SK-N-SH (cell line): Measurements from ENCODE around the gene SMARCA4. TPM values are rescaled to one million over a fixed set of nuclear protein-coding genes. Genes with fewer than 3 reads are reported as not detected.

Source experiments
- CTCF ChIA-PET: fragments of 300-600, 350-600 bp; formaldehyde crosslinking; extraction: SDS; loops from one replicate; lab custom pipeline; 2021; lab: Yijun Ruan, JAX
- POLR2A ChIA-PET: fragments of 350-600 bp; sonication (Branson Sonifier 250); formaldehyde crosslinking; extraction: SDS; loops from one replicate; lab custom pipeline; 2020; ENCODE audit warnings: antibody characterized with exemption, inconsistent platforms; lab: Yijun Ruan, JAX
- DNase-seq: peaks from one replicate; pipeline ENCODE4 v3.0.0; 2012
- H2AFZ ChIP-seq: fragments of 200-600 bp; sonication (generic); 2 replicates; pipeline ENCODE4 v1.8.1; 2016; ENCODE audit warnings: antibody characterized with exemption, mild to moderate bottlenecking, low read depth
- H3F3A ChIP-seq: fragments of 200-600 bp; sonication (generic); replicated peaks from 2 replicates; pipeline ENCODE3; 2016; ENCODE audit warnings: antibody characterized with exemption, mild to moderate bottlenecking; ENCODE audit not compliant: insufficient read depth
- H3K27ac ChIP-seq, 2 experiments: fragments of 200-500 bp in 1 of 2; fragments of 200-600 bp in 1 of 2; sonication (Bioruptor generic) in 1 of 2; sonication (generic), shearing (Covaris generic) in 1 of 2; 2 replicates each; pipeline versions ENCODE4 v1.5.1 to v1.6.1; 2014 to 2016; ENCODE audit warnings: low read depth in 2 of 2, inconsistent platforms in 1 of 2, low read length in 1 of 2, mild to moderate bottlenecking in 1 of 2, mixed read lengths in 1 of 2
- H3K27me3 ChIP-seq: fragments of 200-600 bp; sonication (generic), shearing (Covaris generic); 2 replicates; pipeline ENCODE4 v1.6.1; 2016; ENCODE audit warnings: mixed run types; ENCODE audit not compliant: insufficient read depth
- H3K36me3 ChIP-seq, 2 experiments: fragments of 200-500 bp in 1 of 2; fragments of 200-600 bp in 1 of 2; sonication (Bioruptor generic) in 1 of 2; sonication (generic) in 1 of 2; replicated peaks in 1 of 2; 2 replicates each; pipeline versions ENCODE3 to v1.5.1; 2014 to 2016; ENCODE audit warnings: low read length in 1 of 2, mild to moderate bottlenecking in 1 of 2; ENCODE audit not compliant: insufficient read depth in 2 of 2, control insufficient read depth in 1 of 2
- H3K4me1 ChIP-seq, 2 experiments: fragments of 200-500 bp in 1 of 2; fragments of 200-600 bp in 1 of 2; sonication (Bioruptor generic) in 1 of 2; sonication (generic), shearing (Covaris generic) in 1 of 2; 2 replicates each; pipeline versions ENCODE4 v1.5.1 to v1.6.1; 2014 to 2016; ENCODE audit warnings: low read depth in 1 of 2, low read length in 1 of 2, mixed run types in 1 of 2; ENCODE audit not compliant: insufficient read depth in 2 of 2, control insufficient read depth in 1 of 2
- H3K4me2 ChIP-seq: fragments of 200-600 bp; sonication (generic), shearing (Covaris generic); 2 replicates; pipeline ENCODE4 v1.6.1; 2017; ENCODE audit warnings: mixed run types
- H3K4me3 ChIP-seq, 2 experiments: fragments of 200-500 bp in 1 of 2; fragments of 200-600 bp in 1 of 2; sonication (Bioruptor generic) in 1 of 2; sonication (generic), shearing (Covaris generic) in 1 of 2; 2 replicates each; pipeline versions ENCODE4 v1.5.1 to v1.8.1; 2014 to 2016; ENCODE audit warnings: low read depth in 2 of 2, inconsistent platforms in 1 of 2, low read length in 1 of 2, mild to moderate bottlenecking in 1 of 2, mixed read lengths in 1 of 2, moderate library complexity in 1 of 2
- H3K79me2 ChIP-seq: fragments of 200-600 bp; sonication (generic); 2 replicates; pipeline ENCODE4 v1.8.1; 2017; ENCODE audit warnings: mild to moderate bottlenecking; ENCODE audit not compliant: insufficient read depth
- H3K9ac ChIP-seq: fragments of 200-600 bp; sonication (generic); 2 replicates; pipeline ENCODE4 v1.6.1; 2017; ENCODE audit warnings: mixed run types
- H3K9me2 ChIP-seq: fragments of 200-600 bp; sonication (generic); 2 replicates; pipeline ENCODE4 v1.6.1; 2017; ENCODE audit warnings: mixed run types
- H3K9me3 ChIP-seq: fragments of 200-600 bp; sonication (generic); 2 replicates; pipeline ENCODE4 v1.6.1; 2017; ENCODE audit warnings: mixed run types, mild to moderate bottlenecking, moderate library complexity
- H4K20me1 ChIP-seq: fragments of 200-600 bp; sonication (generic); 2 replicates; pipeline ENCODE4 v1.6.1; 2017; ENCODE audit warnings: mild to moderate bottlenecking, mixed run types; ENCODE audit not compliant: insufficient read depth
- FOSL2 ChIP-seq: IDR thresholded peaks from 2 replicates; pipeline ENCODE4 v1.4.0; 2012; ENCODE audit warnings: low read depth, mild to moderate bottlenecking, moderate library complexity, borderline replicate concordance
- JUND ChIP-seq: IDR thresholded peaks from 2 replicates; pipeline ENCODE4 v1.4.0; 2012
- MEF2A ChIP-seq: IDR thresholded peaks from 2 replicates; pipeline ENCODE4 v1.4.0; 2012; ENCODE audit warnings: low read depth, borderline replicate concordance
- MXI1 ChIP-seq: IDR thresholded peaks from 2 replicates; pipeline ENCODE4 v1.6.1; 2012; ENCODE audit warnings: mild to moderate bottlenecking, low read depth, low read length, improper control_type of control experiment
- NFIC ChIP-seq: IDR thresholded peaks from 2 replicates; pipeline ENCODE4 v1.4.0; 2012; ENCODE audit warnings: borderline replicate concordance
- RCOR1 ChIP-seq: fragments of 150-350 bp; IDR thresholded peaks from 2 replicates; pipeline ENCODE4 v1.6.1; 2017; ENCODE audit warnings: antibody characterized with exemption, low read length
- REST ChIP-seq: IDR thresholded peaks from 2 replicates; pipeline ENCODE4 v1.6.1; 2012; ENCODE audit warnings: mild to moderate bottlenecking, low read depth, low read length, moderate library complexity
- RXRA ChIP-seq: IDR thresholded peaks from 2 replicates; pipeline ENCODE4 v1.4.0; 2012; ENCODE audit warnings: low read depth, mild to moderate bottlenecking, borderline replicate concordance
- TAF1 ChIP-seq: IDR thresholded peaks from 2 replicates; pipeline ENCODE4 v1.6.1; 2012; ENCODE audit warnings: low read depth, mild to moderate bottlenecking, low read length, moderate library complexity, borderline replicate concordance
- TEAD4 ChIP-seq: IDR thresholded peaks from 2 replicates; pipeline ENCODE4 v1.4.0; 2012; ENCODE audit warnings: mild to moderate bottlenecking, borderline replicate concordance; ENCODE audit not compliant: insufficient read depth
- USF1 ChIP-seq: IDR thresholded peaks from 2 replicates; pipeline ENCODE4 v1.4.0; 2012; ENCODE audit warnings: low read depth, borderline replicate concordance
- USF2 ChIP-seq: fragments of 150-350 bp; IDR thresholded peaks from 2 replicates; pipeline ENCODE4 v1.6.1; 2017; ENCODE audit warnings: antibody characterized with exemption, low read length, low read depth, borderline replicate concordance
- WGBS: methylation state at CpG from one replicate; pipeline ENCODE4 v1.1.6; 2017; ENCODE audit warnings: low lambda C conversion rate; 5-methylcytosine and 5-hydroxymethylcytosine counted together
- polyA plus RNA-seq, 3 experiments: library from polyadenylated mRNA; depleted of rRNA; stranded (reverse); fragments of >200 nt; gene quantifications; 2 replicates each; pipeline ENCODE4 v1.2.3, GENCODE V29; 2012
- TF ChIP-seq, protein P1 (sequence below): fragments of 150-350 bp; IDR thresholded peaks from 2 replicates; pipeline ENCODE4 v1.6.1; 2016; ENCODE audit warnings: mild to moderate bottlenecking, low read depth, low read length
- TF ChIP-seq, protein P2 (sequence below): IDR thresholded peaks from 2 replicates; pipeline ENCODE4; 2012
- TF ChIP-seq, protein P3 (sequence below): IDR thresholded peaks from 2 replicates; pipeline ENCODE4 v1.4.0; 2012; ENCODE audit warnings: low read depth

The SMARCA4 gene
- polyA plus RNA-seq, 1 of the 3 experiments (the other 2 are of a cell fraction): 90.7 TPM

- Histone ChIP-seq H3K9me2 (no peaks in the 10 kb centered on the region), H3K36me3 (peaks cover 49 to 58% of the 10 kb centered on the region in 2 experiments), H3K27me3 (no peaks in the 10 kb centered on the region), H3K79me2 (no peaks in the 10 kb centered on the region), H2AFZ (no peak overlapping the region), H3K9me3 (no peaks in the 10 kb centered on the region), H3K9ac (no peak overlapping the region), H3K27ac (no peak overlapping the region)
- 90% methylated on average over 7 of the region's 9 CpGs for WGBS
- CTCF ChIA-PET: interaction anchor here (2.7 kb wide), 1 partner anchor 25 kb away, joined by 20 read pairs; no protein-coding TSS in a partner anchor
- TF ChIP-seq MEF2A: no peak
- no peak for TF ChIP-seq RCOR1
- no peak for TF ChIP-seq REST
- no peak for TF ChIP-seq NFIC
- TF ChIP-seq, protein P1, sequence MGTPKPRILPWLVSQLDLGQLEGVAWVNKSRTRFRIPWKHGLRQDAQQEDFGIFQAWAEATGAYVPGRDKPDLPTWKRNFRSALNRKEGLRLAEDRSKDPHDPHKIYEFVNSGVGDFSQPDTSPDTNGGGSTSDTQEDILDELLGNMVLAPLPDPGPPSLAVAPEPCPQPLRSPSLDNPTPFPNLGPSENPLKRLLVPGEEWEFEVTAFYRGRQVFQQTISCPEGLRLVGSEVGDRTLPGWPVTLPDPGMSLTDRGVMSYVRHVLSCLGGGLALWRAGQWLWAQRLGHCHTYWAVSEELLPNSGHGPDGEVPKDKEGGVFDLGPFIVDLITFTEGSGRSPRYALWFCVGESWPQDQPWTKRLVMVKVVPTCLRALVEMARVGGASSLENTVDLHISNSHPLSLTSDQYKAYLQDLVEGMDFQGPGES: no peak
- no peak for TF ChIP-seq JUND
- TF ChIP-seq TAF1: no peak
- TF ChIP-seq, protein P2, sequence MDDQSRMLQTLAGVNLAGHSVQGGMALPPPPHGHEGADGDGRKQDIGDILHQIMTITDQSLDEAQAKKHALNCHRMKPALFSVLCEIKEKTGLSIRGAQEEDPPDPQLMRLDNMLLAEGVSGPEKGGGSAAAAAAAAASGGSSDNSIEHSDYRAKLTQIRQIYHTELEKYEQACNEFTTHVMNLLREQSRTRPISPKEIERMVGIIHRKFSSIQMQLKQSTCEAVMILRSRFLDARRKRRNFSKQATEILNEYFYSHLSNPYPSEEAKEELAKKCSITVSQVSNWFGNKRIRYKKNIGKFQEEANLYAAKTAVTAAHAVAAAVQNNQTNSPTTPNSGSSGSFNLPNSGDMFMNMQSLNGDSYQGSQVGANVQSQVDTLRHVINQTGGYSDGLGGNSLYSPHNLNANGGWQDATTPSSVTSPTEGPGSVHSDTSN: no peak
- TF ChIP-seq USF1: no peak
- TF ChIP-seq FOSL2: no peak
- TF ChIP-seq, protein P3, sequence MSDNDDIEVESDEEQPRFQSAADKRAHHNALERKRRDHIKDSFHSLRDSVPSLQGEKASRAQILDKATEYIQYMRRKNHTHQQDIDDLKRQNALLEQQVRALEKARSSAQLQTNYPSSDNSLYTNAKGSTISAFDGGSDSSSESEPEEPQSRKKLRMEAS: no peak
- no peak for TF ChIP-seq MXI1
- TF ChIP-seq USF2: no peak
- TF ChIP-seq RXRA: no peak
- no peak for TF ChIP-seq TEAD4
- TF ChIP-seq, all 33 proteins: peak for 0
- no peaks in the 10 kb centered on the region for H3K4me1 ChIP-seq
- no peak overlapping the region for H3K4me2 ChIP-seq
- no peak overlapping the region for H3K4me3 ChIP-seq
- H4K20me1 ChIP-seq: no peaks in the 10 kb centered on the region
- POLR2A ChIA-PET: no interaction called here
- no peak for DNase-seq
- no peaks in the 10 kb centered on the region for H3F3A ChIP-seq
These were observed 49.2 kb downstream of the SMARCA4 start for GRCh38 chr19:11010041-11010440.
